ENCODE data around the gene FRK. TPM values are rescaled to one million over a fixed set of nuclear protein-coding genes. Genes with fewer than 3 reads are reported as not detected.

FRK gene
- total RNA-seq, 2 experiments from 2014 or later, result 0.03 TPM; not detected in 1

DNA sequence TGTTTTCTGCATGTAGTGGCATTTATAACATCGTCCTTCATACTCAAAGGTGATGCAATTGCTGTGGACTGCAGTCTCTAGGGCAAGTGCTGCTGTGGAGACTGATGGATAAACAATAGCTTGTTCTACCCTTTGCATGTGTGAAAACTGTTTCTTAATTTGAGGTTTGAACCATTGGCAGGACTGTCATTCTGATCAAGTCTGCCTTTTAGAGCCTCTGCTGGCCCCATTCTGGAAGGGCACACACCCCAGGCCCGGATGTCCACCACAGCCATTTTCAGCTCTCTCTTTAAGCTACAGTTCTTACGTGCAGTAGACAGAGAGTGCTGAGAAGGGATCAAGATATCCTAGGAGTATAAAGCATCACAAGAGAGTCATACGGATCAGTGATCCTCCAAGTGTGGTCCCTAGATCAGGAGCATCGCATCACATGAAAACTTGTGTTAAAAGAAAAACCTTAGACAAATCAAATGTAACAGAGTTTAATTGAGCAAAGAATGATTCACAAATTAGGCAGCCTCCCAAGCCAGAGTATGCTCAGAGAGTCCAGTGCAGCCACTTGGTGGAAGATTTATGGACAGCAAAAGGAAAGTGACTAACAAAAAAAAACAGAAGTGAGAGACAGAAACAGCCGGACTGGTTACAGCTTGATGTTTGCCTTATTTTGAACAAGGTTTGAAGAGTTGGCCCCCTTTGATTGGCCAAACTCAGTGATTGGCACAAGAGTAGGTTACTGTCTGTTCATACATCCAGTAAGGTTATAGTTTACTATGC is 52.0 kb downstream of the FRK start:
- H3K4me1 Mint-ChIP-seq, result peaks cover 11% of the 10 kb centered on the region
- ChIA-PET CTCF (interaction anchor here (1.0 to 1.7 kb wide), 3 partner anchors 10 to 88 kb away, joined by 3 to 11 read pairs (median 4); no protein-coding TSS in a partner anchor), POLR2A (no interaction called here)
- peaks cover 18% of the 10 kb centered on the region for H3K27me3 Mint-ChIP-seq
- no peaks in the 10 kb centered on the region for H3K36me3 Mint-ChIP-seq (ENCODE audit: low read depth)
- H3K9me3 Mint-ChIP-seq, result no peaks in the 10 kb centered on the region
- no peak for DNase-seq
- H3K27ac Mint-ChIP-seq, result no peak overlapping the region
- H3K4me3 Mint-ChIP-seq, result no peak overlapping the region

DNA sequence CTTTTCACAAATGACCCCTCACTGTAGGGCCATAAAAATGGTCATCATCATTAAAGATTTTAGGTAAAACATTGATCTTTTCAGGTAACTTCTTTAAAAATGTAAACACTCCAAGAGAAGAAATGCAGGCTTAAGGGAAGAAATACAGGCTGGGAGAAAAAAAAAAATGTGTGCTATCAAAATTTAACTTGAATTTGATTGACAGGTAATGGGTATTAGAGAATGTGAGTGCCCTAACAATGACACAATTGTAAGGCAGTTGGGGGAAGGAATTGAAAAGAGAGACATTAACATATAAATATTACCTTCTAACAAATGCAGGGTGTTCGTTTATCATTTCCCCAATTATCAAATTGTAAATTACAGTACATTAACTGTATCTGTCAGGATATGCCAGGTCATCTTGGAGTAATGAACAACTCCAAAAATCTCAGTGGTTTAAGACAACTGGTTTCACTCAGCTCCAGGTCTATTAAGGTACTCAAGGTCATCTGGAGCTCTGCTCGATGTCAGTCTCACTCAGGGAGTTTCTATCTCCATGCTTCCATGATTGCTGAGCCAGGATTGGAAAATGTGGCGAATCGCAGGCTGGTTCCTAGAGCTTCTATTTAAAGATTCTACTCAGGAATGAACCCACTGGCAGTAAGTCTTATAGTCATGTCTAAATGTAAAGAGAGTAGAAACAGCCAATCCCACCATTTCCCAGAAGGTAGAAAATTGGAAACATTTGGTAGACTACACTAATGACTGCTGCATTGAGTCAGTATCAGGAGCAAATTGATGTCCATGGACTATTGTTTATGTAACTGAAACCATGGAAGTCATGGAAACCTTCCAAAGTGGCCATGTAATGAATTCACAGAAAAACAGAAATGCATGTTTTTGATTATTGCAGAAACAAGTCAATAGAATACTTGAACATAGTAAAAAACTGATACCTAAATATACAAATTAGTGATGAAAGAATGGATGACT is 55.6 kb downstream of the FRK start:
- CTCF ChIA-PET, result no interaction called here
- no peaks in the 10 kb centered on the region for H3K4me1 Mint-ChIP-seq
- no peak for DNase-seq
- no peak overlapping the region for H3K27ac Mint-ChIP-seq
- H3K4me3 Mint-ChIP-seq, result no peak overlapping the region
- POLR2A ChIA-PET, result no interaction called here
- H3K36me3 Mint-ChIP-seq (ENCODE audit: low read depth), result no peaks in the 10 kb centered on the region
- peaks cover 9% of the 10 kb centered on the region for H3K27me3 Mint-ChIP-seq
- no peaks in the 10 kb centered on the region for H3K9me3 Mint-ChIP-seq

DNA sequence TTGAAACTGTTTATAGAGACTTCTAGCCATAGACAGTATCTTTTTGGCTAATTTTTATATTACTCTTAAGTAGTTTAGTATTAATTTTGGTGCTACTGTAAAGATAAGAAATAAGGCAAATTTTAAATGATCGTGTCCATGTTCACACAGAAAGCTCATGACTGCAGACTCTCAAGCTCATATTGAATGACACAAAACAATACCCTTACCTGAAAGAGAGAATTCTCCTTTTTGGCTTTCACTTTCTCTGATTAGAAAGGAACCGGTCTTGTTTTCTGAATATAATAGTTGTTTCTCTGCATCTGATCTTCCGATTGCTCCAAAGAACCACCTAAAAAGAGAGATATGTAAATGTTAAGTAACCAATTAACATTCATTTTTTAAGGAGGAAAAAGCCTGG is 57.0 kb downstream of the FRK start:
- H3K27ac Mint-ChIP-seq, result no peak overlapping the region
- no peaks in the 10 kb centered on the region for H3K36me3 Mint-ChIP-seq (ENCODE audit: low read depth)
- H3K9me3 Mint-ChIP-seq, result no peaks in the 10 kb centered on the region
- no peaks in the 10 kb centered on the region for H3K4me1 Mint-ChIP-seq
- peaks cover 9% of the 10 kb centered on the region for H3K27me3 Mint-ChIP-seq
- ChIA-PET CTCF (interaction anchor here (1.1 kb wide), 1 partner anchor 13 kb away, joined by 3 read pairs; no protein-coding TSS in a partner anchor), POLR2A (no interaction called here)
- no peak overlapping the region for H3K4me3 Mint-ChIP-seq
- no peak for DNase-seq

- CTCF ChIA-PET, result no interaction called here
- no peaks in the 10 kb centered on the region for H3K36me3 Mint-ChIP-seq (ENCODE audit: low read depth)
- H3K4me3 Mint-ChIP-seq, result no peak overlapping the region
- no peak overlapping the region for H3K27ac Mint-ChIP-seq
- peaks cover 14% of the 10 kb centered on the region for H3K27me3 Mint-ChIP-seq
- no peaks in the 10 kb centered on the region for H3K9me3 Mint-ChIP-seq
- POLR2A ChIA-PET, result no interaction called here
- no peak for DNase-seq
- no peaks in the 10 kb centered on the region for H3K4me1 Mint-ChIP-seq
Observed at GRCh38 chr6:116002756-116003155, 57.9 kb downstream of the FRK start.

DNA sequence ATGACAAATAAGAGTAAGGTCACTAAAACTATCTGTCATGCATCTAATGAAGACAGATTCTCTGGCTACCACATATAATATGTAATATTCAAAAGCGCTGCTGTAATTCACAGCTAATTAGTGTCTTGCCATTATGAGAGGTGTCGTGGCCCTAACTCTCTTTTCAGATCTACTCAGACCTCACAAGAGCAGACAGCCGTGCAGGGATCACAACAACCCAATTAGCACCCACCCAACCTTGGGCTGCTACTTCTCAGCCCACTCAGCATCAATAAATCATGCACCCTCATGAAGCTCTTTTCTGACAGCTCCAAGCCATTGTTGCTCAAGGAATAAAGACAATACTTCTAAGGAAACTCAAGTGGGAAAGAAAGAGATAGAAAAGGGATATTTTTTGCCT is 61.5 kb downstream of the FRK start:
- no peak for DNase-seq
- no peaks in the 10 kb centered on the region for H3K36me3 Mint-ChIP-seq (ENCODE audit: low read depth)

GRCh38 chr6:115997990-115998585 is 62.6 kb downstream of the FRK start:
- no peak for DNase-seq
- Mint-ChIP-seq H3K9me3 (no peaks in the 10 kb centered on the region), H3K27ac (no peak overlapping the region), H3K4me3 (no peak overlapping the region), H3K36me3 (ENCODE audit: low read depth) (no peaks in the 10 kb centered on the region), H3K4me1 (no peaks in the 10 kb centered on the region), H3K27me3 (peaks cover 9% of the 10 kb centered on the region)
- ChIA-PET POLR2A (no interaction called here), CTCF (interaction anchor here (1.0 kb wide), 1 partner anchor 10 kb away, joined by 3 read pairs; no protein-coding TSS in a partner anchor)

More for the DNA sequence above, 61.5 kb downstream of the FRK start:
- Mint-ChIP-seq H3K4me3 (no peak overlapping the region), H3K4me1 (no peaks in the 10 kb centered on the region), H3K27ac (no peak overlapping the region), H3K9me3 (no peaks in the 10 kb centered on the region), H3K27me3 (peaks cover 10% of the 10 kb centered on the region)
- POLR2A ChIA-PET, result no interaction called here
- CTCF ChIA-PET, result interaction anchor here (0.7 to 1.2 kb wide), 3 partner anchors 12 to 1475 kb away, joined by 3 to 4 read pairs (median 4); no protein-coding TSS in a partner anchor

GRCh38 chr6:115986026-115986425 is 74.7 kb downstream of the FRK start:
- Mint-ChIP-seq H3K4me3 (no peak overlapping the region), H3K4me1 (no peaks in the 10 kb centered on the region), H3K9me3 (no peaks in the 10 kb centered on the region), H3K27me3 (peaks cover 11% of the 10 kb centered on the region), H3K27ac (no peak overlapping the region), H3K36me3 (ENCODE audit: low read depth) (no peaks in the 10 kb centered on the region)
- DNase-seq, result no peak
- ChIA-PET CTCF (no interaction called here), POLR2A (no interaction called here)

DNA sequence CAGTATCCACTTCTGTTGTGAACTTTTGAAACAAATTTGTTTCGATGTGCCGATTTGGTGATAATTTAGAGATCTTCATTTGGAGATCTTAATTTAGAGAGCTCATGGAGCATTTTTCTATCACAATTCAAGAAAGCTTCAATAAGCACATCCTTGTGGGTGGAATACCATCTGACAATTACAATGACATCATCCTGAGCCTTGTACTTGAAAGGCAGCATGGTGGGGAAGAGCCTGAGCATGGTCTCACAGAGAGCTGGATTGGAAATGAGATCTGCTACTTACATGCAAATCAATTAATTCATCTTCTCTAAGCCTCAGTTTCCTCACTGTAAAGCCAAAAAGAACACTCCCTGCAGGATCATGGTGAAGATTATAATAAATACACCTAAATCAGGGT is 75.9 kb downstream of the FRK start:
- no peak for DNase-seq
- Mint-ChIP-seq H3K27ac (no peak overlapping the region), H3K9me3 (no peaks in the 10 kb centered on the region), H3K27me3 (peaks cover 6% of the 10 kb centered on the region), H3K36me3 (ENCODE audit: low read depth) (no peaks in the 10 kb centered on the region), H3K4me1 (no peaks in the 10 kb centered on the region), H3K4me3 (no peak overlapping the region)
- ChIA-PET CTCF (no interaction called here), POLR2A (no interaction called here)

GRCh38 chr6:115983998-115984397 is 76.7 kb downstream of the FRK start:
- H3K36me3 Mint-ChIP-seq (ENCODE audit: low read depth), result no peaks in the 10 kb centered on the region
- DNase-seq, result no peak
- H3K4me3 Mint-ChIP-seq, result no peak overlapping the region
- H3K27me3 Mint-ChIP-seq, result peaks cover 4% of the 10 kb centered on the region
- ChIA-PET POLR2A (no interaction called here), CTCF (no interaction called here)
- no peaks in the 10 kb centered on the region for H3K9me3 Mint-ChIP-seq
- H3K27ac Mint-ChIP-seq, result no peak overlapping the region
- no peaks in the 10 kb centered on the region for H3K4me1 Mint-ChIP-seq

- Mint-ChIP-seq H3K9me3 (no peaks in the 10 kb centered on the region), H3K4me1 (no peaks in the 10 kb centered on the region), H3K27me3 (peaks cover 2% of the 10 kb centered on the region), H3K36me3 (ENCODE audit: low read depth) (no peaks in the 10 kb centered on the region), H3K27ac (no peak overlapping the region), H3K4me3 (no peak overlapping the region)
- CTCF ChIA-PET, result no interaction called here
- no peak for DNase-seq
- POLR2A ChIA-PET, result no interaction called here
Observed at GRCh38 chr6:115982453-115982852, 78.2 kb downstream of the FRK start.

DNA sequence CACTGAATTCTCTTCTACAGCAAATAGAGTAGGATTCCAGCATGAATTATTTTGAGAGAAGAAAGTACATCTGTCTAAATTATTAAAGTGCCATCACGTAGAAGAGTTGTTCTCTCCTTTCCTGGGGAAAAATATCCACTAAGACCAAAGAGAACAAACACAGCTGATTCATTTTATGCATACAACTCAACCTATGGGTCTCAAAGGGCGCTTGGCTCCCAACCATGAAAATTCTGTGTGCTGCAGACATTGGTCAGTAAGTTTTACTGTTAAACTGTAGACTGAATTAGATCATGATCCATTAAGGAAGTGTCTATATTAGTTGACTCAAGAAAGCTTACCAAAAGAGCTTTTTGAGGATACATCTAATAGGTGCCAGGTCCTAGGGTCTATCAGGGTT is 83.5 kb downstream of the FRK start:
- CTCF ChIA-PET, result no interaction called here

DNA sequence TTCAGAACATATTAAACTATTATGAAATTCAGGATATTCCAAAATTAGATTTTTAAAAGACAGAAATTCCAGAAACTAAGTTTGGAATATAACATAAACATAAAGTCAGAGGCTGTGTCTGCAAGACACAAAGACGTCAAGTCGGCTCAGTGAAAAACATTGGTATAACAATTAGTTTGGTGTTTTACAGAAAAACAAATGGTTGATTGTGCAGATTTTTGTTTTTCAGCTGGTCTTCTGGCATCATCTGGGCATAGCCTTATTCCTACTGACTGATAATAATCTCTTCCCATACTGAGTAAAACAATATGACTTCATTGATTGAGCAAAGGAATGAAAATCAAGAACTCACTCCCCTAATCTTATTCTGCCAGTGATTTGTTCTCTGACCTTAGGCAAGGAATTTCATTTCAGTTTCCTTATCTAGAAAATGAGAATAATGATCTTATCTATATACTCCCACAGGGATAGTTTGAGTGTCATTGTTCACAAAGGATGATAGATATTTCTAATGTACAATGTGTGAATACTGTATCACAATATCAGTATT is 84.3 kb downstream of the FRK start:
- H3K4me1 Mint-ChIP-seq, result no peaks in the 10 kb centered on the region
- ChIA-PET CTCF (no interaction called here), POLR2A (no interaction called here)
- no peak overlapping the region for H3K27ac Mint-ChIP-seq
- H3K4me3 Mint-ChIP-seq, result no peak overlapping the region
- DNase-seq, result no peak
- no peaks in the 10 kb centered on the region for H3K9me3 Mint-ChIP-seq
- no peaks in the 10 kb centered on the region for H3K36me3 Mint-ChIP-seq (ENCODE audit: low read depth)
- H3K27me3 Mint-ChIP-seq, result peaks cover under 1% of the 10 kb centered on the region

More for the DNA sequence above, 83.5 kb downstream of the FRK start:
- H3K9me3 Mint-ChIP-seq, result no peaks in the 10 kb centered on the region
- DNase-seq, result no peak
- H3K4me3 Mint-ChIP-seq, result no peak overlapping the region
- POLR2A ChIA-PET, result no interaction called here
- no peaks in the 10 kb centered on the region for H3K4me1 Mint-ChIP-seq
- H3K27me3 Mint-ChIP-seq, result peaks cover 2% of the 10 kb centered on the region
- no peak overlapping the region for H3K27ac Mint-ChIP-seq
- H3K36me3 Mint-ChIP-seq (ENCODE audit: low read depth), result no peaks in the 10 kb centered on the region

GRCh38 chr6:115972679-115973078 is 88.0 kb downstream of the FRK start:
- H3K36me3 Mint-ChIP-seq (ENCODE audit: low read depth), result no peaks in the 10 kb centered on the region
- no peak overlapping the region for H3K4me3 Mint-ChIP-seq
- no peaks in the 10 kb centered on the region for H3K4me1 Mint-ChIP-seq
- no peak overlapping the region for H3K27ac Mint-ChIP-seq
- H3K27me3 Mint-ChIP-seq, result no peaks in the 10 kb centered on the region
- H3K9me3 Mint-ChIP-seq, result no peaks in the 10 kb centered on the region
- ChIA-PET POLR2A (no interaction called here), CTCF (no interaction called here)
- no peak for DNase-seq

Data from activated CD4-positive, alpha-beta memory T cell treated with anti-CD3 and anti-CD28 coated beads, Interleukin-2, amount 10 ng/mL, durations not matched to agents 7 days and 5 days (primary cell).